GM10847 (cell line): Measurements from ENCODE around the gene ZNF121.
A peak's percentile ranks its signal among the peaks of the same experiment; 100 is the strongest.

ENCODE experiments used
- POLR2A ChIP-seq: IDR thresholded peaks from 2 replicates; pipeline ENCODE4 v1.6.1; 2011; ENCODE audit not compliant: insufficient read length; ENCODE audit errors: extremely low read depth

ZNF121 gene

GRCh38 chr19:9552536-9553274 is 31.6 kb downstream of the ZNF121 start:
- no peak for TF ChIP-seq POLR2A

- TF ChIP-seq POLR2A = no peak
Measured at GRCh38 chr19:9547870-9548269, 36.4 kb downstream of the ZNF121 start.

- peak; percentile 37 for TF ChIP-seq POLR2A
Measured at GRCh38 chr19:9538183-9539058, 45.9 kb downstream of the ZNF121 start, which contains the start of gene ZNF426. Gene ZNF426 (minus strand): TSS chr19:9538645. CDS start chr19:9536232, 2,413 bp downstream.

- no peak for TF ChIP-seq POLR2A
Measured at GRCh38 chr19:9535934-9536333, 48.4 kb downstream of the ZNF121 start.

GRCh38 chr19:9531933-9532332 is 52.4 kb downstream of the ZNF121 start:
- TF ChIP-seq POLR2A = no peak

GRCh38 chr19:9528757-9529336 is 55.5 kb downstream of the ZNF121 start:
- TF ChIP-seq POLR2A = no peak

GRCh38 chr19:9523885-9524474 is 60.3 kb downstream of the ZNF121 start:
- TF ChIP-seq POLR2A = no peak
